RWPE2 (cell line): ENCODE measurements around the gene BTC.

Experiments used
- ATAC-seq: fragments of 200-7000 bp; cut with Tn5 transposase; 3 replicates; pipeline ENCODE4 v1.9.1; 2021; ENCODE audit warnings: low read depth
- DNase-seq: peaks from one replicate; pipeline ENCODE4 v3.0.0-alpha.2; 2020; ENCODE audit warnings: low spot score
- H3K27ac ChIP-seq: fragments of 450-650 bp; 2 replicates; pipeline ENCODE4 v1.5.1; 2017; ENCODE audit warnings: mild to moderate bottlenecking; ENCODE audit not compliant: poor library complexity, severe bottlenecking
- H3K27me3 ChIP-seq: fragments of 250-450 bp; sonication (Bioruptor Pico); 2 replicates; pipeline ENCODE4 v1.5.1; 2021; ENCODE audit warnings: mild to moderate bottlenecking, moderate library complexity; ENCODE audit not compliant: insufficient read depth, poor library complexity, severe bottlenecking
- H3K36me3 ChIP-seq: fragments of 250-450 bp; sonication (Bioruptor Pico); 2 replicates; pipeline ENCODE4 v1.5.1; 2020; ENCODE audit warnings: low read depth, mild to moderate bottlenecking, moderate library complexity
- H3K4me1 ChIP-seq: fragments of 250-450 bp; sonication (Bioruptor Pico); 2 replicates; pipeline ENCODE4 v1.5.1; 2021; ENCODE audit warnings: mild to moderate bottlenecking, moderate library complexity; ENCODE audit not compliant: insufficient read depth, poor library complexity, severe bottlenecking
- H3K4me3 ChIP-seq: fragments of 250-450 bp; sonication (Bioruptor Pico); 2 replicates; pipeline ENCODE4 v1.5.1; 2021; ENCODE audit warnings: mild to moderate bottlenecking, moderate library complexity; ENCODE audit not compliant: severe bottlenecking
- H3K9me3 ChIP-seq: fragments of 250-450 bp; sonication (Bioruptor Pico); 2 replicates; pipeline ENCODE4 v1.5.1; 2021; ENCODE audit warnings: mild to moderate bottlenecking, moderate library complexity; ENCODE audit not compliant: severe bottlenecking
- TF ChIP-seq, protein P1 (sequence below): fragments of 450-650 bp; IDR thresholded peaks from one replicate; pipeline ENCODE4 v1.5.1; 2017; ENCODE audit warnings: mild to moderate bottlenecking, moderate library complexity; ENCODE audit not compliant: poor library complexity, severe bottlenecking

The BTC gene

GRCh38 chr4:74794382-74795010 lies at the start of gene BTC:
Gene BTC (minus strand): TSS chr4:74794523. CDS start chr4:74794325, 198 bp downstream.
- no peaks in the 10 kb centered on the region for H3K27me3 ChIP-seq
- peak; percentile 49 for DNase-seq
- no peaks in the 10 kb centered on the region for H3K9me3 ChIP-seq
- ATAC-seq: peak; percentile 85
- no peaks in the 10 kb centered on the region for H3K4me1 ChIP-seq
- H3K27ac ChIP-seq: no peak within 1 kb of the TSS
- H3K4me3 ChIP-seq: peak within 1 kb of the TSS; percentile 61
- TF ChIP-seq, protein P1, sequence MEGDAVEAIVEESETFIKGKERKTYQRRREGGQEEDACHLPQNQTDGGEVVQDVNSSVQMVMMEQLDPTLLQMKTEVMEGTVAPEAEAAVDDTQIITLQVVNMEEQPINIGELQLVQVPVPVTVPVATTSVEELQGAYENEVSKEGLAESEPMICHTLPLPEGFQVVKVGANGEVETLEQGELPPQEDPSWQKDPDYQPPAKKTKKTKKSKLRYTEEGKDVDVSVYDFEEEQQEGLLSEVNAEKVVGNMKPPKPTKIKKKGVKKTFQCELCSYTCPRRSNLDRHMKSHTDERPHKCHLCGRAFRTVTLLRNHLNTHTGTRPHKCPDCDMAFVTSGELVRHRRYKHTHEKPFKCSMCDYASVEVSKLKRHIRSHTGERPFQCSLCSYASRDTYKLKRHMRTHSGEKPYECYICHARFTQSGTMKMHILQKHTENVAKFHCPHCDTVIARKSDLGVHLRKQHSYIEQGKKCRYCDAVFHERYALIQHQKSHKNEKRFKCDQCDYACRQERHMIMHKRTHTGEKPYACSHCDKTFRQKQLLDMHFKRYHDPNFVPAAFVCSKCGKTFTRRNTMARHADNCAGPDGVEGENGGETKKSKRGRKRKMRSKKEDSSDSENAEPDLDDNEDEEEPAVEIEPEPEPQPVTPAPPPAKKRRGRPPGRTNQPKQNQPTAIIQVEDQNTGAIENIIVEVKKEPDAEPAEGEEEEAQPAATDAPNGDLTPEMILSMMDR: peak; percentile 58
- H3K36me3 ChIP-seq: no peaks in the 10 kb centered on the region

DNA sequence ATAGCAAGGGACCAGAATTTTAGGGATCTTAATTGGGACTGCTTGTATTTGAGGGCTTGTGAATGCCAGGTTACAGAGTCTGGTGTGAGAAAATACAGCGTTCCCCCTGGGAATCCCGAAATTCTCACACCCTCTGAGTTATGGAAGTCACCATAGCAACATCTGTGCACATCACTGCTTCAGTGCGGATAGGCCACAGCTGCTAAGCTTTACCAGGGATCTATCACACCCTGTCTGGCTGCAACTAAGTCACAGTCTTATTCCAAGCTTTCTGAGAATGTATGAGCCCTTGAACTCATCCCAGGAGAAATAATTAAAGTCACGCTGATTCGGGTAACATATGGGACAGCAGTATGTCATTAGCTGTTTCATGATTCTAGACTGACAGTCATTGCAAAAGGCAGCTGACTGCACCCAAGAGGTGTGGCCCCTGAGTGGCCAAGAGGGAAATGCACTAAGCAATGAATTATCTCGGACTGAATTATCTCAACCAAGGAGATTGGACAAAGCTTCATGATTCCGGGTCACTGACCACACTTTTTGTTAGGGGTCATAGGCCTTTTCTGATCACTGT lies 46.7 kb upstream of the BTC start:
- no peaks in the 10 kb centered on the region for H3K36me3 ChIP-seq
- no peaks in the 10 kb centered on the region for H3K27me3 ChIP-seq
- H3K9me3 ChIP-seq: no peaks in the 10 kb centered on the region
- TF ChIP-seq, protein P1: no peak
- no peak for ATAC-seq
- H3K27ac ChIP-seq: no peak overlapping the region
- H3K4me1 ChIP-seq: peaks cover 3% of the 10 kb centered on the region
- no peak for DNase-seq
- H3K4me3 ChIP-seq: no peak overlapping the region

DNA sequence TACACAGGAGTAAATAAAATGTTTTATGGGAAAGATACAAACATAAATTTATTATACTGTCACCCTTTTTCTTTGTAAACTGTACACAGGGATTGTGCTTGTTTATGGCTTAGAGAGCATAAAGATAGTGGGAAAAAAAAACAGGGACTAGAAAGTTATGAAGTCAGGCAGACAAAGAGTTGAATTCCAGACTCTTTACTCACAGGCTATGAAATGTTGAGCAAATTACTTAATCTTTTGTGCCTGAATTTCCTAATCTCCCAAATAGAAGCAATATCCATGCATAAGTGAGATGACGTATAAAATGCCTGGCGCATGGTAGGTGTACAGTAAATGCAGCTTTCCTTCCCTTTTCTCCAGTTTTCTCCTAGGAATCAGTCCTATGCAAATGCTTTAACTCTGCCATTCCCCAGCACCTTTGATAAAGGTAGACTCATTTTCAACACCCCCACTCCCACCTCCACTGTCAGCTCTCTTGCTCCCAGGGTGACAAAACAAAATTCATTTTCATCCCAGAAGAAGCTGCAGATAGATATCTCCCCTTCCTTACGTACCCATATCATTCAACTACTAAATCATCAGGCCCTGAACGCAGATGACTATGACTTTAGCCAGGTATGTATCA lies 44.5 kb upstream of the BTC start:
- H3K27me3 ChIP-seq: no peaks in the 10 kb centered on the region
- no peak overlapping the region for H3K4me3 ChIP-seq
- H3K27ac ChIP-seq: no peak overlapping the region
- DNase-seq (no peak), ATAC-seq (peak; percentile 92)
- H3K4me1 ChIP-seq: peaks cover 3% of the 10 kb centered on the region
- TF ChIP-seq, protein P1: no peak
- H3K9me3 ChIP-seq: no peaks in the 10 kb centered on the region
- H3K36me3 ChIP-seq: no peaks in the 10 kb centered on the region

GRCh38 chr4:74830928-74831327 lies 36.6 kb upstream of the BTC start:
- H3K27ac ChIP-seq: no peak overlapping the region
- no peaks in the 10 kb centered on the region for H3K4me1 ChIP-seq
- no peaks in the 10 kb centered on the region for H3K27me3 ChIP-seq
- ATAC-seq: no peak
- TF ChIP-seq, protein P1: peak; percentile 25
- H3K36me3 ChIP-seq: no peaks in the 10 kb centered on the region
- H3K9me3 ChIP-seq: no peaks in the 10 kb centered on the region
- H3K4me3 ChIP-seq: no peak overlapping the region
- DNase-seq: no peak

DNA sequence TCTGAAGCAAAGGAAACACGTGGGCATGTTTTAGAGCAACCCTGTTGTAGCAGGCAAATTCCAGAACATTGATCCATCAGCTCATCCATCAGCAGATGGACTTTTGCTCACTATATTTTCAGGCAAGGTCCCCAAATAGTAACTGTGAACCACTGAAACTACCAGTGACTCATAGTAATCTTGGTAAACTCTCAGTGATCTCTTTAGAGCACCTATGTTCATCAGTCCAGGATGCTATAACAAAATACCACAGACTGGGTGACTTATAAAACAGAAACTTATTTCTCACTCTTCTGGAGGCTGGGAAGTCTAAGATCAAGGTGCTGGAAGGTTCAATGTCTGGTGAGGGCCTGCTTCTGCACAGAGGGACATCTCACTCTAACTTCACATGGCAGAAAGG lies 28.9 kb upstream of the BTC start:
- no peaks in the 10 kb centered on the region for H3K9me3 ChIP-seq
- no peak overlapping the region for H3K4me3 ChIP-seq
- no peaks in the 10 kb centered on the region for H3K27me3 ChIP-seq
- no peaks in the 10 kb centered on the region for H3K36me3 ChIP-seq
- H3K27ac ChIP-seq: no peak overlapping the region
- TF ChIP-seq, protein P1: no peak
- ATAC-seq (no peak), DNase-seq (no peak)
- H3K4me1 ChIP-seq: no peaks in the 10 kb centered on the region
